Common myeloid progenitor, CD34-positive (primary cell): Measurements from ENCODE around the gene SMARCD1.
A peak's percentile ranks its signal among the peaks of the same experiment; 100 is the strongest.

Experiments
- CTCF ChIA-PET: fragments of 350-600 bp; sonication (Branson Sonifier 250); formaldehyde crosslinking; loops from one replicate; lab custom pipeline; 2021; ENCODE audit warnings: antibody characterized with exemption; lab: Charles Lee
- POLR2A ChIA-PET: fragments of 350-600 bp; sonication (Branson Sonifier 250); formaldehyde crosslinking; loops from one replicate; lab custom pipeline; 2021; ENCODE audit warnings: antibody characterized with exemption; lab: Charles Lee
- DNase-seq, 3 donors: peaks; one replicate each; pipeline versions ENCODE4 v3.0.0 to v3.0.0-alpha.2; 2013
- H3K27ac ChIP-seq, 2 experiments: 1 replicate in 1 of 2; 2 replicates in 1 of 2; pipeline ENCODE4 v1.7.0; 2013; ENCODE audit warnings: inconsistent platforms in 2 of 2, low read length in 2 of 2, mild to moderate bottlenecking in 2 of 2, low read depth in 1 of 2, moderate library complexity in 1 of 2; ENCODE audit not compliant: severe bottlenecking in 2 of 2, insufficient read depth in 1 of 2, poor library complexity in 1 of 2
- H3K27me3 ChIP-seq, 5 experiments: replicated peaks in 2 of 5; 1 replicate in 3 of 5; 2 replicates in 2 of 5; pipeline versions ENCODE4 v1.6.1 to v1.7.0; 2013; ENCODE audit warnings: low read length in 4 of 5, mild to moderate bottlenecking in 2 of 5, moderate library complexity in 2 of 5, inconsistent platforms in 1 of 5; ENCODE audit not compliant: insufficient read depth in 5 of 5, control insufficient read depth in 4 of 5
- H3K36me3 ChIP-seq, 4 experiments: 1 replicate in 2 of 4; 2 replicates in 2 of 4; pipeline versions ENCODE4 v1.6.1 to v1.7.0; 2013; ENCODE audit warnings: low read length in 3 of 4, control low read depth in 1 of 4, mild to moderate bottlenecking in 1 of 4; ENCODE audit not compliant: control insufficient read depth in 4 of 4, insufficient read depth in 4 of 4
- H3K4me1 ChIP-seq, 4 experiments: 1 replicate in 3 of 4; 2 replicates in 1 of 4; pipeline versions ENCODE4 v1.6.1 to v1.7.1; 2013; ENCODE audit warnings: low read length in 3 of 4, mild to moderate bottlenecking in 3 of 4, control low read depth in 1 of 4, inconsistent platforms in 1 of 4, moderate library complexity in 1 of 4; ENCODE audit not compliant: control insufficient read depth in 4 of 4, insufficient read depth in 4 of 4; ENCODE audit errors: control extremely low read depth in 1 of 4
- H3K4me3 ChIP-seq, 7 experiments: 1 replicate in 4 of 7; 2 replicates in 3 of 7; pipeline versions ENCODE4 v1.5.1 to v1.7.0; 2013; ENCODE audit warnings: mild to moderate bottlenecking in 7 of 7, low read length in 6 of 7, moderate library complexity in 6 of 7, inconsistent platforms in 2 of 7, low read depth in 2 of 7, control low read depth in 1 of 7; ENCODE audit not compliant: insufficient read depth in 4 of 7, control insufficient read depth in 1 of 7; ENCODE audit errors: extremely low read depth in 1 of 7
- H3K9me3 ChIP-seq, 5 experiments: 1 replicate in 4 of 5; 2 replicates in 1 of 5; pipeline versions ENCODE4 v1.6.1 to v1.7.1; 2013; ENCODE audit warnings: low read length in 4 of 5, mild to moderate bottlenecking in 2 of 5, inconsistent platforms in 1 of 5, low read depth in 1 of 5, moderate library complexity in 1 of 5; ENCODE audit not compliant: control insufficient read depth in 4 of 5, insufficient read depth in 2 of 5; ENCODE audit errors: control extremely low read depth in 1 of 5
- WGBS: methylation state at CpG from one replicate; pipeline ENCODE4 v1.1.5; 2013; ENCODE audit not compliant: insufficient coverage; 5-methylcytosine and 5-hydroxymethylcytosine counted together

The SMARCD1 gene

DNA sequence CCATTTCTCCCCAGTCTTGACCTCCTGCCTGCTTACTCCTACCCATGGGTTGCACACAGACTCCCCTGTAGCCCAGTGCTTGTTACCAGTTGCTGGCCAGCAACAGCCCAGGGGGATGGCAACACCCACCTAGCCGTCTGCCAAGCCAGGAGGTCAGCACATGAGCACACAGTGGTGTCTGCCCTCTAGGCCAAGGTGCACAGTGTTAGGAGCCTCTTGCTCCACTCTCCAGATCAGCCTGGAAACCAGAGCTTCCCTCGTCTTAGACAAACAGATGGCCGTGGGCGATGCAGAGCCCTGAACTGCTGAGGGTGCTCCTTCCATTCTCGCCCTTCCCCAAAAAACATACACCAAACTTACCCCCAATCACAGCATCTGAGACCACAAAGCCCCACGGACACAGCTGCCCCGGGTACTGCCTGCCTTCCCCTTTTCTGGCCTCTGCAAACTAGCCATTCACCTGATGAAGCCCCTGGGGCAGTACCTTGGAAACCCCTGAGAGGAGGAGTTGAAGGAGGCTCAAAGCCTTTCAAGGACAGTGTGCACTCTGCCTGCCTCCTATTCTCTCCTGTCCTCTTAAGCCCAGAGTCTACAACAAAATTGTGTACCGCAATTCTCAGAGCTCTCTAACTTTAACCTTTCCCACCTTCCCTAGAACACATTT lies 17.6 kb downstream of the SMARCD1 start:
- H3K4me3 ChIP-seq = no peak overlapping the region
- no peaks in the 10 kb centered on the region for H3K9me3 ChIP-seq
- H3K27me3 ChIP-seq = no peaks in the 10 kb centered on the region
- no peak for DNase-seq
- POLR2A ChIA-PET = interaction anchor here (0.6 to 1.1 kb wide), 3 partner anchors 9 to 918 kb away, joined by 3 read pairs; no protein-coding TSS in a partner anchor
- CTCF ChIA-PET = interaction anchor here (10.5 to 14.1 kb wide), 2 partner anchors 7 to 16 kb away, joined by 89 to 168 read pairs; partner anchors contain the start of genes COX14 and SMARCD1
- H3K27ac ChIP-seq = no peak overlapping the region
- no peaks in the 10 kb centered on the region for H3K4me1 ChIP-seq
- peaks cover 1 to 36% (median 25%) of the 10 kb centered on the region in 4 experiments for H3K36me3 ChIP-seq
- WGBS = 100% methylated on average over 4 of the region's 8 CpGs

DNA sequence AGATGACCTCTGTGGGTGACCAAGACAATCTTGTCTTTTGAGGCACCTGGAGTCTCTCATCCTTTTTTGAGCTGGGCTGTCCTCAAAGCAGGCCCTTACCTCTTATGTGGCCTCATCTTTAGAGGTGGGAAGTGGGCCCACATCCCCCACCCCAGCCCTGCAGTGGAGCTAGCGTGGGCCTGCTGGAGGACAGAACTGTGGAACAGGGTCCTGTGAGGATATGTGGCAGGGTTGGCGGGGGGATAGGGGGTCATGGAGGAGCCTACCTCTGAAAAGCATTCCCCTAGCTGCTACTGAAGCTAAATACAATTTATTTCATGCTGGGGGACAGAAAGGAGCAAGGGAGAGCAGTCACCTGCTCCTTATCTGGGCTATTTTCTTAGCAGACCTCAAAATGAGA lies 18.2 kb downstream of the SMARCD1 start:
- H3K9me3 ChIP-seq = no peaks in the 10 kb centered on the region
- H3K4me3 ChIP-seq = no peak overlapping the region
- no peak for DNase-seq
- 80% methylated on average over 2 of the region's 2 CpGs for WGBS
- H3K27me3 ChIP-seq = no peaks in the 10 kb centered on the region
- ChIA-PET POLR2A (interaction anchor here (1.1 kb wide), 2 partner anchors 9 to 13 kb away, joined by 3 read pairs; no protein-coding TSS in a partner anchor), CTCF (interaction anchor here (0.8 to 14.1 kb wide), 3 partner anchors 7 to 64 kb away, joined by 3 to 168 read pairs (median 89); partner anchors contain the start of genes CERS5, COX14 and SMARCD1)
- H3K36me3 ChIP-seq = peaks cover 0 to 30% (median 19%) of the 10 kb centered on the region in 4 experiments
- no peaks in the 10 kb centered on the region for H3K4me1 ChIP-seq
- no peak overlapping the region for H3K27ac ChIP-seq

DNA sequence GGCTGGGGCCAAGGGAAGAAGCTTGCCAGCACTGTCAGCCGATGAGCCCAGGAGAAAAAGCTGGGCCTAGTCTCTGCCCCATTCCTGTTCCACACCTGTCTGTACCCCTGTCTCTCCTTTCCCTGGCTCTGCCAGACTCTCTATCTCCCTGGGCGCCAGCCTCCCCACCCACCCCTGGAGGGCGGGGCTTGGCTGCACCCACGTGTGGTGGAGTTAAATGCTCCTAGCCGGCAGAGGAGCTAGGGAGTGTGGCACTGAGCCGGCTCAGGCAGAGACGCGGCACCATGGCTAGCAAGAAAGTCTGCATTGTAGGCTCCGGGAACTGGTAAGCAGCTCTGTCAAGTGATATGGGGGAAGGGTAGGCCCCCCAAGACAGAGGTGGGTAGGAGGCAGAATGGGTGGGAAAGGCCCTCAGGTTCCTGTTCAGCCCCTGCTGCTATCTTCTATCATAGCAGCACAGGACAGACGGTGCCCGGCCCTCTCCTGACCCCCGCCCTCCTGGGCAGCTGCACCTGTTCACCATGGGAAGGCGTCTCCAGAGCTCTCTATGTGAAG lies 18.7 kb downstream of the SMARCD1 start, which contains the start of gene GPD1:
GPD1 (plus strand) TSS at position 242 of the 555 bp plus-strand sequence; CDS start at position 285, 43 bp downstream.
- H3K4me1 ChIP-seq = no peaks in the 10 kb centered on the region
- no peaks in the 10 kb centered on the region for H3K9me3 ChIP-seq
- H3K27ac ChIP-seq = no peak within 1 kb of the TSS
- ChIA-PET POLR2A (interaction anchor here (1.1 kb wide), 1 partner anchor 14 kb away, joined by 3 read pairs; no protein-coding TSS in a partner anchor), CTCF (interaction anchor here (0.8 to 14.1 kb wide), 3 partner anchors 6 to 63 kb away, joined by 3 to 168 read pairs (median 89); partner anchors contain the start of genes CERS5, COX14 and SMARCD1)
- H3K36me3 ChIP-seq = peaks cover 0 to 25% (median 15%) of the 10 kb centered on the region in 4 experiments
- no peak within 1 kb of the TSS for H3K4me3 ChIP-seq
- no peaks in the 10 kb centered on the region for H3K27me3 ChIP-seq
- WGBS = 66% methylated on average over 7 of the region's 13 CpGs
- peak in 1 of 3 donors; percentile 24 for DNase-seq

DNA sequence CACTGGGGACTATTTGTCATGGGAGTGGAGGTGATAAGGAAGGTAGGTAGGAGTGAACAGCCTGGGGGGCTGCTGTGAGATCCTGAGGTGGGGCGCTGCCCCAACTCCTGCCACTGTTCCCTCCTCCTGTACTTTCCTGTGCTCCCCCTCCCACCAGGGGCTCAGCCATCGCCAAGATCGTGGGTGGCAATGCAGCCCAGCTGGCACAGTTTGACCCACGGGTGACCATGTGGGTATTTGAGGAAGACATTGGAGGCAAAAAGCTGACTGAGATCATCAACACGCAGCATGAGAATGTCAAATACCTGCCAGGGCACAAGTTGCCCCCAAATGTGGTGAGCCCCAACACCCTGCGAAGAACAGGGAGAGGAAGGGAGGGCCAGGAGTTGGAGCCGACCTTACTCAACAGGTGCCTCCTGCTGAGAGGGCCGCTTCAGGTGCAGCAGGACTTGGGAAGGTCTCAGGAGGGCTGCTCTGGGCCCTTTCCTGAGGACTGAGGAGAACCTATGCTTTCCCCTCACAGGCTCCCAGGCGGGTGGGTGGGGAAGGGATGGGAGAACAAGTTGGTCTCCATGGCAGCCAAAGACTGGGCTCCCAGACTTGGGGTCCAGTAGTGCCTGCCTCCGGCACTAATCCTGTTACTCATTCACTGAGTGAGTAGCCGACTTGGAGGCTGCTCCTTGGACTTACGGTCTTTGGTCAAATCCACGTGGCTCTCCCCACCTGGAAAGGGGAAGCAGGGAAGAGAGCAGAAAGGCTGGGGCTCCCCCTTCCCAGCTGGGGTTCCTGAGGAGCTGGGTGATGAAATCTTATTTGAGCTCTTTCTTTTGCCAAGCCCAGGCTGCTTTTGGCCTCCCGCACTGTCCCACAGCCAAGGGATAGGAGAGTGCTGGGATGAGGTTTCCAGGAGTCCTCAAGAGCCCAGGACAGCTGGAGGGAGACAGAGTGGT lies 19.6 kb downstream of the SMARCD1 start:
- 92% methylated on average over 11 of the region's 14 CpGs for WGBS
- no peak for DNase-seq
- H3K9me3 ChIP-seq = no peaks in the 10 kb centered on the region
- H3K36me3 ChIP-seq = peaks cover 0 to 17% (median 11%) of the 10 kb centered on the region in 4 experiments
- POLR2A ChIA-PET = interaction anchor here (0.5 kb wide), 1 partner anchor 13 kb away, joined by 3 read pairs; no protein-coding TSS in a partner anchor
- no peaks in the 10 kb centered on the region for H3K27me3 ChIP-seq
- H3K4me3 ChIP-seq = no peak overlapping the region
- no peaks in the 10 kb centered on the region for H3K4me1 ChIP-seq
- H3K27ac ChIP-seq = no peak overlapping the region
- CTCF ChIA-PET = interaction anchor here (0.6 to 14.1 kb wide), 5 partner anchors 8 to 63 kb away, joined by 3 to 168 read pairs (median 4); partner anchors contain the start of genes CERS5 and SMARCD1

DNA sequence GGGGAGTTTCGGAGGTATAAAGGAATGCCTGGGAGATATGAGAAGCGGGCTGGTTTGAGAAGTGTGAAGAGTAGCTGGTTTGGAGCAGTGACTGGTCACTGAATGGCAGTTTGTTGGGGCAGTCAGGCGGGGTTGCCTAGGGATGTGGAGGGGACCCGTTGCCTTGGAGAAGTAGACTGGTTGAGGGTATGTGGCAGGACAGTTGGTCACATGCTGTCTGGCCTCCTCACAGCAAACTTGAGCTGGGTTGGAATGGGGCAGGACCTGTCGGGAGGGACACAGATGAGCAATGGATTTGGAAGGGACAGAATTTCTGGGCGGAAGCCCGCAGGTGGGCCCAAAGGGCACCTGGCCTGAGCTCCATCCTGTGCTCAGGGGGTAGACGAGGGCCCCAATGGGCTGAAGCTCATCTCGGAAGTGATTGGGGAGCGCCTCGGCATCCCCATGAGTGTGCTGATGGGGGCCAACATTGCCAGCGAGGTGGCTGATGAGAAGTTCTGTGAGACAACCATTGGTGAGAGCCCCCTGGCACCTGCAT lies 20.8 kb downstream of the SMARCD1 start:
- H3K4me1 ChIP-seq = peaks cover 0 to 11% (median 4%) of the 10 kb centered on the region in 4 experiments
- no peak overlapping the region for H3K4me3 ChIP-seq
- 100% methylated on average over 9 of the region's 12 CpGs for WGBS
- H3K36me3 ChIP-seq = peaks cover 0 to 9% (median 5%) of the 10 kb centered on the region in 4 experiments
- no peak overlapping the region for H3K27ac ChIP-seq
- DNase-seq = no peak
- POLR2A ChIA-PET = no interaction called here
- H3K27me3 ChIP-seq = no peaks in the 10 kb centered on the region
- no peaks in the 10 kb centered on the region for H3K9me3 ChIP-seq
- CTCF ChIA-PET = interaction anchor here (1.8 to 14.1 kb wide), 3 partner anchors 7 to 20 kb away, joined by 6 to 168 read pairs (median 89); partner anchors contain the start of genes GPD1 and SMARCD1

DNA sequence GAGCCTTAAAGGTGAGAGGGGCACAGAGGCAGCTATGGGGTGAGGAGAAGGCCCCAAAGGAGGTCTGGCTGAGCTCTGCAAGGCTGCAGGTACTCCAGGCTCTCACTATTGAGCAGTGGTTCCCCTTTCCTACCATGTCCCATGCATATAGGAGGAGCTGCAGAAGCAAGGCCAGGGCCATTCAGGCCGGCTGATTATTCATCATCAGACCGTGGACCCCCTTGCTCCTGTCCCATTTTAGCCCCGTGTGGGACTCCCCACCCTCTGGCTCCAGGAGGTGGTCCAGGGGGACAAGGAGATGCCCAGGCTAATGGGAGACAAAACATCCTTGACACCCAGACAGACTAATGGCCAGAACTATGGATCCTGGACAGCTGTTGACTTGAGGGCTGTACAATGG lies 21.8 kb downstream of the SMARCD1 start:
- peaks cover 0 to 14% (median 8%) of the 10 kb centered on the region in 4 experiments for H3K4me1 ChIP-seq
- ChIA-PET POLR2A (no interaction called here), CTCF (interaction anchor here (1.0 to 14.1 kb wide), 5 partner anchors 8 to 60 kb away, joined by 3 to 168 read pairs (median 6); partner anchors contain the start of genes CERS5, GPD1 and SMARCD1)
- no peak overlapping the region for H3K4me3 ChIP-seq
- H3K36me3 ChIP-seq = peaks cover 0 to 4% (median under 1%) of the 10 kb centered on the region in 4 experiments
- DNase-seq = no peak
- H3K27ac ChIP-seq = no peak overlapping the region
- H3K27me3 ChIP-seq = no peaks in the 10 kb centered on the region
- no peaks in the 10 kb centered on the region for H3K9me3 ChIP-seq
- WGBS = 100% methylated on average over 3 of the region's 3 CpGs
